Activated CD4-positive, alpha-beta T cell treated with anti-CD3 and anti-CD28 coated beads, Interleukin-2, amount 10 ng/mL, durations not matched to agents 24 days and 14 days (primary cell): ENCODE data around the gene VWDE. TPM values are rescaled to one million over a fixed set of nuclear protein-coding genes. Genes with fewer than 3 reads are reported as not detected.

Experiments
- DNase-seq: peaks from one replicate; pipeline ENCODE4 v3.0.0; 2022
- H3K27ac Mint-ChIP-seq: one replicate; pipeline ENCODE4 v1.8.0; 2022; ENCODE audit warnings: mild to moderate bottlenecking, mixed read lengths
- H3K27me3 Mint-ChIP-seq: one replicate; pipeline ENCODE4 v1.8.0; 2022; ENCODE audit warnings: mixed read lengths
- H3K36me3 Mint-ChIP-seq: one replicate; pipeline ENCODE4 v1.8.0; 2022; ENCODE audit warnings: low read depth, mild to moderate bottlenecking, mixed read lengths
- H3K4me1 Mint-ChIP-seq: one replicate; pipeline ENCODE4 v1.8.0; 2021; ENCODE audit warnings: mixed read lengths
- H3K4me3 Mint-ChIP-seq: one replicate; pipeline ENCODE4 v1.8.0; 2022; ENCODE audit warnings: mild to moderate bottlenecking, moderate library complexity, mixed read lengths
- H3K9me3 Mint-ChIP-seq: one replicate; pipeline ENCODE4 v1.8.0; 2021; ENCODE audit warnings: mixed read lengths
- intact Hi-C: fragments of 100-400 bp; cut with micrococcal nuclease; formaldehyde crosslinking; loops from one replicate; pipeline ENCODE4 v1.15.1; 2023
- total RNA-seq: library from RNA; stranded (reverse); gene quantifications from 2 replicates; pipeline ENCODE4 v1.2.3, GENCODE V29; 2022

Gene VWDE
- total RNA-seq, 1 donor from 2014 or later: 1.9 TPM

DNA sequence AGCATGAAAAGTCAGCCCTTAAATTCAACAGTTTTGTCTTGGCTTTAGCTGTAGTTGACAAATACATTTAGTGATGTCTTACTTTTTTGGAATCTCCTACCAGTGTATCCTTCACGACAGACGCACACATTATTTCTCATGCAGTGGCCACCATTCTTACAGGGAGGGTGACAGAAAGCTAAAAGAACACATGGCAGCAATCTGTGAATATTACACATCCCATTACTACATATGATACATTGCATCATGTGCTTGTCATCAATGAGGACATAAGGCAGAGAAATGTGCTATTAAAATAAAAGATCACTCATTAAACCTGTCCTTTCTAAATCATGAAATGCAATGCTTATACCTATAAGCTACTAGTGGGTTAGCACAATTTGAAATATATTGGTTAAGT is 66.6 kb downstream of the VWDE start:
- Mint-ChIP-seq H3K4me3 (no peak overlapping the region), H3K36me3 (no peaks in the 10 kb centered on the region), H3K9me3 (no peaks in the 10 kb centered on the region), H3K27ac (no peak overlapping the region), H3K27me3 (no peaks in the 10 kb centered on the region), H3K4me1 (no peaks in the 10 kb centered on the region)
- DNase-seq: no peak
- intact Hi-C loops: no loop called here

DNA sequence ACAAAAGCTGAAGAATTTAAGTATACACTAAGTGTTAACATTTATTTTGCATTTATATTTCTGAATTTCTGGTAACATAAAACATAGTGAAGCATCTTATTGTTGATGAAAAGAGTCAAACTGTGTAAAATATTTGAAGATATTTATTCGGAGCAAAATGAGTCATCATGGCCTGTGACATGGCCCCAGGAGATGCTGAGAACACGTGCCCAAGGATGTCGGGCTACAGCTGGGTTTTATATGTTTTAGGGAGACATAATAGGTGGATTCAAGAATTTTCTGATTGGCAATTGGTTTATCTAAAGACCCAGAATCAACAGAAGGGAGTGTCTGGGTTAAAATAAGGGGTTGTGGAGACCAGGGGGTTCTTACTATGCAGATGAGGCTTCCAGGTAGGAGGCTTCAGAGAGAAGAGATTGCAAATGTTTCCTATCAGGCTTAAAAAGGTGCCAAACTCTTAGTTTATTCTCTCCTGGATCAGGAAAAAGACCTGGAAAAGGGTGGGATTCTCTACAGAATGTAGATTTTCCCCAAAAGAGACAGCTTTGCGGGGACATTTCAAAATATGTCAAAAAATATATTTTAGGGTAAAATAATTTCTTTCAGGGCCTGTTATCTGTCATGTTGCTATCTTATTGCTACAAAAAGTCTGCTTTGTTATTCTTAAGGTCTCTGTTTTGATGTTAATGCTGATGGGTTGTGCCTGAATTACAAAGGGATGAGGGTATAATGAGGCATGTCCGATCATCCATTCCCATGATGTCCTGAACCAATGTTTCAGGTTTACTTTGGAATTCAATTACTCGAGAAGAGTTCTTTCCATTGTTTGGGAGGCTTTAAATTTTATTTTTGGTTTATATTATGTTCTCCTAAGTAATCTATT is 74.5 kb downstream of the VWDE start:
- H3K27ac Mint-ChIP-seq: no peak overlapping the region
- no peak overlapping the region for H3K4me3 Mint-ChIP-seq
- no peaks in the 10 kb centered on the region for H3K27me3 Mint-ChIP-seq
- H3K4me1 Mint-ChIP-seq: no peaks in the 10 kb centered on the region
- intact Hi-C loops: loop anchor here (10.0 kb wide), 1 partner anchor 494 kb away; the partner anchor contains the start of gene THSD7A
- no peak for DNase-seq
- no peaks in the 10 kb centered on the region for H3K9me3 Mint-ChIP-seq
- no peaks in the 10 kb centered on the region for H3K36me3 Mint-ChIP-seq

DNA sequence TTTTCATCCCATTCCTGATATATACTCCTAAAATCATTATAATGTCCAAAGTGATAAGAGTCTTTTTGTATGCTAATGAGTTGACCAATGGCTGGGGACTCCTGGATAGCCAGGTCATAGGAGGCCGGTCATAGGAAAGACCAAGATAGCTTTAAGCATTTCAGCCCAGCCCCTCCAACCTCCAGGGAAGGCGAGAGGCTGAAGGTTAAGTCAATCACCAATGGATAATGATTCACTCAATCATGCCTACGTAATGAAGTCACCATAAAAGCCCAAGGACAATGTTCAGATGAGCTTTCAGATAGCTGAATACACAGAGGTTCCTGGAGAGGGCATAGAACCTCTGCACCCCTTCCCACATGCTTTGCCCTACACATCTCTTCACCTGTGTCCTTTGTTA is 75.7 kb downstream of the VWDE start:
- intact Hi-C loops: loop anchor here (10.0 kb wide), 1 partner anchor 493 kb away; the partner anchor contains the start of gene THSD7A
- Mint-ChIP-seq H3K9me3 (no peaks in the 10 kb centered on the region), H3K4me1 (no peaks in the 10 kb centered on the region), H3K36me3 (no peaks in the 10 kb centered on the region), H3K27me3 (no peaks in the 10 kb centered on the region), H3K4me3 (no peak overlapping the region), H3K27ac (no peak overlapping the region)
- no peak for DNase-seq

DNA sequence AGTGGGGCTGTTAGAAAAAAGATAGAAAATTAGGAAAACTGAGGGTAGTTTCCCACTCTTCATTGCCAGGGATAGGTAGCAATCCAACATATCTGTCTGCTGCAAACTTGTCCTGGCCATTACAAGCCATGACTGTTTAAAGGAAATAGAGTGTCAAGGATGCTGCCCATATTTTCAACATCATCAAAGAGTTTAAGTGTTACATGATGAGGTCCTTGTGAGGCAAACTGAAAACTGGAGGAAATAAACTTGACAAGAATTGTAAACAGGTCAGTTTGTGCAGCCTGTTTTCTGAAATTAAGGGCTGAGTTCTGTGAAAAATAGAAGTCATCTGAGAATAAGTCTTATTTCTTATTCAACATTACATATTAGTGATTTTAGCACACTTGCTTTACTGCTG is 78.0 kb downstream of the VWDE start:
- intact Hi-C loops: loop anchor here (2.0 to 10.0 kb wide), 2 partner anchors 491 to 899 kb away; partner anchors contain the start of gene THSD7A
- Mint-ChIP-seq H3K27me3 (no peaks in the 10 kb centered on the region), H3K36me3 (no peaks in the 10 kb centered on the region), H3K4me1 (no peaks in the 10 kb centered on the region), H3K27ac (no peak overlapping the region), H3K4me3 (no peak overlapping the region), H3K9me3 (no peaks in the 10 kb centered on the region)
- no peak for DNase-seq

DNA sequence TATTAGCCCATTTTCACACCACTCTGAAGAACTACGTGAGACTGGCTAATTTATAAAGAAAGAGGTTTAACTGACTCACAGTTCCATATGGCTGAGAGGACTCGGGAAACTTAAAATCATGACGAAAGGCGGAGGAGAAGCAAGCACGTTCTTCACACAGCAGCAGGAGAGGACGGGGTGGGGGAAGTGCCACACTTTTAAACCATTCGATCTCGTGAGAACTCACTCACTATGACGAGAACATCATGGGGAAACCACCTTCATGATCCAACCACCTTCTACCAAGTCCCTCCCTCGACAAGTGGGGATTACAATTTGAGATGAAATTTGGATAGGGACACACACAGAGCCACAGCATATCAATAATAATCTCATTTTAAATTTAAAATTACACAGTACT is 80.2 kb downstream of the VWDE start:
- Mint-ChIP-seq H3K36me3 (no peaks in the 10 kb centered on the region), H3K9me3 (no peaks in the 10 kb centered on the region), H3K4me1 (no peaks in the 10 kb centered on the region), H3K27ac (no peak overlapping the region), H3K4me3 (no peak overlapping the region), H3K27me3 (no peaks in the 10 kb centered on the region)
- no peak for DNase-seq
- intact Hi-C loops: loop anchor here (10.0 kb wide), 1 partner anchor 489 kb away; the partner anchor contains the start of gene THSD7A

DNA sequence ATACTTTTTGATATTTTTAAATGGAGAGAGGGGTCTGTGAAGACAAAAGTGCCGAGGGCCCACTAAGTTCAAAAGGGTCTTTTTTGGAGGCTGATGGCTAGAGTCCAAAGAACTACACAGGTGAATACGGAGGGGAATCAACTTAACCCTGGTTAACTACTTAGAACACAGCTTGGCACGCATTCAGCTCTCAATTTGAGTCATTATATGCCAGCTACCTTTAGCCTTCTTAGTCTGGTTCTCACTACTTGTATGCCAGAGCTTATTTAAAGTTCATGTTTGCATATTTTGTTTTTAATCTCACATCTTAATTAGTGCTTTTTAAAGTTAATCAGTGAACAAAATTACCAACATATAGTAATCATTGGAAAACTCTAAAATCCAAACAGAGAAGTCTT is 80.8 kb downstream of the VWDE start:
- H3K36me3 Mint-ChIP-seq: no peaks in the 10 kb centered on the region
- H3K9me3 Mint-ChIP-seq: no peaks in the 10 kb centered on the region
- no peak for DNase-seq
- no peaks in the 10 kb centered on the region for H3K27me3 Mint-ChIP-seq
- H3K4me1 Mint-ChIP-seq: no peaks in the 10 kb centered on the region
- intact Hi-C loops: loop anchor here (1.0 to 10.0 kb wide), 2 partner anchors 256 to 488 kb away; partner anchors contain the start of gene THSD7A
- H3K27ac Mint-ChIP-seq: no peak overlapping the region
- no peak overlapping the region for H3K4me3 Mint-ChIP-seq

DNA sequence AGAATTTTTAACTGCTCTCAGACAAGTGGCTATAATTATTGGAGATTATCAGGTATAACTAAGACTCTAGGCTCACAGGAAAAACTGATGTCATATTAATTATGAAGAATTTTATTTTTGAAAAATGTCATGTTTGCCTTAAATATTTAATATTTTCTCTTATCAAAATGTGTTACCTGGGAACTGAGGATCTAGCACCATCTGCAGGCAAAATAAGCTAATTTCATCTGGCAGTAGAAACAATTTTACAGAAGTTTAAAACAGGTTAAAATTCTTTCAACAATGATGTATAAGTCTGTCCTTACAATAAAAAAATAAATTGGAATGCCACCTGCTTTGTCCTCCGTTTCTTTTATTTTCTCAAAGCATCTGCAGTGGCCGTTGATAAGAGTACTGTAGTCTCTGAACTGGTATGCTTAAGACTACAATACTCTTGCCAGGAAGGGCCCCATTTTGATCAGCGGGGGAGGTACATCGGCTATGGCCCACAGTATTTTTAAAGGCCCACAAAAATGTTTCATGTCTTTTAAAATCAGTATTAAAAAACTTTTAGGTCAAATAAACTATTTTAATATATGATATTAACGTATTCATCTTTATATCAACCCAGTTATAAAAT is 81.3 kb downstream of the VWDE start:
- Mint-ChIP-seq H3K27ac (no peak overlapping the region), H3K27me3 (no peaks in the 10 kb centered on the region), H3K9me3 (no peaks in the 10 kb centered on the region), H3K4me3 (no peak overlapping the region), H3K4me1 (no peaks in the 10 kb centered on the region), H3K36me3 (no peaks in the 10 kb centered on the region)
- peak; percentile 63 for DNase-seq
- intact Hi-C loops: loop anchor here (1.0 to 10.0 kb wide), 2 partner anchors 255 to 488 kb away; partner anchors contain the start of gene THSD7A

DNA sequence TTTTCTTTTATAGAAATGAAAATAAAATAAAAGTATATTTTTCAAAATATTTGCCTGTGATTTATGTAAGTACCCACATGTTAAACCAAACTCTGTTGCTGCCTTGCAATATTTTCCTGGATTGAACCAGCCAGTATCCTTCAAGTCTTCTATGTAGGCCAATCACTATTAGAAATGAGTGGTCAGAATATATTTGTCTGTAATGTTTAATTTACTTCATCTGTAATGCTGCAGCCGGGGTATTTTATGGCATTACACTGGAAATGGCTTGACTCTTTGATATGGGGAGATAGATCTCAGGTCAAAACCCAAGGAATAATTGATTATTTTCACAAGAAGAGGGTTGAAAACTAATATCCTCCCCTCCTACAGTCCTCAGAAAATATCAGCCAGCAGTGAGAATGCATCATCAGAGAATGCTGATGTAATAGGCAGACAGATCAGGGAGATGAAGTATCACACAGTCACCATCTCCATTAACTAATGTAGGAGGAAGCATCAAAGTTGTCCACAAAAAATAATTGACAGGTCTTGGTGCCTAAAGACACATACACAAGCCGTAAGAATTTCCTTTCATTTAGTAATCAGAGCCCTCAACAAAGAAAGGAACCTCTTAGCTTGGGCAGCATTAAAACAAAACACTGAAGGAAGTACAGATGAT is 82.5 kb downstream of the VWDE start:
- peaks cover 2% of the 10 kb centered on the region for H3K27me3 Mint-ChIP-seq
- H3K9me3 Mint-ChIP-seq: no peaks in the 10 kb centered on the region
- intact Hi-C loops: loop anchor here (2.0 to 10.0 kb wide), 2 partner anchors 110 to 486 kb away; partner anchors contain the start of genes THSD7A and TMEM106B
- no peaks in the 10 kb centered on the region for H3K4me1 Mint-ChIP-seq
- DNase-seq: no peak
- H3K36me3 Mint-ChIP-seq: no peaks in the 10 kb centered on the region
- no peak overlapping the region for H3K4me3 Mint-ChIP-seq
- H3K27ac Mint-ChIP-seq: no peak overlapping the region

DNA sequence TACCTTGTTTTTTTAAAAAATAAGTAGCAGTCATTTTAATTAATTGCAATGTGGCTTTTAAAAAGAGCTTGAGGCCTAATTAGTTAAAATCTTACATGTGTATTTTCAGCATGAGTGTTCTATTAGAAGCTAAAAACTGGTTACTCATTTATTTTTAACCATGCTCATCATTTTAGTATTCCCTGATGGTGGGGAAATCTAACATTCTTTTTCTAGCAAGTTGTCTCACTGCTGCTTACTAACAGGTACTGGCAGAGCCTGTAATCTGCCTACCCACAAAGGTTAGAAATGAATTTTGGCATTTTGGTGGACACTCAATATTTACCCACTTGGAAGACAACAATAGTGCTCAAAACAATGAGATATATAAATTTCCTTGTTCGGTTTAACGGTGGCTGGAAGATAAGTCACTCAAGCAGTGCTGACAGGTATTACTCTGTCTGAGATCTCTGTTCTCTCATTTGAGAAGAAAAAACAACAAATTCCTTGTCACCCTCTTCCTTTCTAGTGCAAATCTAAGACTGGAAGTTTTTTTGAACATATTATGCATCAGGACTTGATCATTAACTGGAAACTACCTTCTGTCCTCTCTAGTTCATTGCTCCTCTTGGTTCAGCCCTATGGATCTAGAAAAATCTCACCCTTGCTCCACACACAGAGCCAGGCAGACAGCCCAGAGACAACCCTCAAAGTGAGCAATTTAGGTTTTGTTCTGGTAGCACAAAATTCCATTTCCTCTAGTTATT is 83.3 kb downstream of the VWDE start:
- Mint-ChIP-seq H3K36me3 (no peaks in the 10 kb centered on the region), H3K27ac (no peak overlapping the region), H3K27me3 (peaks cover 2% of the 10 kb centered on the region), H3K4me1 (no peaks in the 10 kb centered on the region), H3K4me3 (no peak overlapping the region), H3K9me3 (no peaks in the 10 kb centered on the region)
- intact Hi-C loops: loop anchor here (2.0 to 10.0 kb wide), 2 partner anchors 110 to 486 kb away; partner anchors contain the start of genes THSD7A and TMEM106B
- DNase-seq: no peak

DNA sequence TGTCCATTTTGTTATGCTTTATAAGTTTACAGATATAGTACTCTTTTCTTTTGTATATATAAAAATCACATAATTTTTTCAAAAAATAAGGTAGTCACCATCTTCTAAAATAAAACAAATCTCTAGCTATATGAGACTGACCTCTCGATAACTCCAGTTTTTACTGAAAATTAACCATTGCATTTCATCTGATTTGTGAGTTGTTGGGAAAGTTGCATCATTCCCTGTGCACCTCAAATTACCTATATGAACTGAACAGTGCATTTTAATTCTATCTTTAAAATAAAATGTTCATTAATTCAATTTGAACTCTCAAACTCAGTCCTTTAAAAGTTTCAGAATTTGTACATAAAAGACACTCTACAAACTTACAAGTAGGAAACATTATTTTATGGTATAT is 86.0 kb downstream of the VWDE start:
- intact Hi-C loops: no loop called here

DNA sequence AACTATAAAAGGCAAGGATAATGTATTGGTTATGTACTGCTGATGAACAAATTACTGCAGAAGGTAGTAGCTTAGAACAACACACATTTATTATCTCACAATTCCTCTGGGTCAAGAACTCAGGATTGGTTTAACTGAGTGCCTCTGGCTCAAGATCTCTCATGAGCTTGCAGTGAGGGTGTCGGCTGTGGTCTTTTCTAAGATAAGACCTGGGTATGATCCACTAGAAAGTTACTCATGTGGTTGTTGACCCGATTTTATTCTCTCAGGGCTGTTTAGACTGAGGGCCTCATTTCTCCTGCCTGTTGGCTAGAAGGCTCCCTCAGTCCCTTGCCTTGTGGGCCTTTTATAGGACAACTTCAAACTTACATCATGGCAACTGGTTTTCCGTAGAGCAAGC is 86.7 kb downstream of the VWDE start:
- no peaks in the 10 kb centered on the region for H3K36me3 Mint-ChIP-seq
- no peaks in the 10 kb centered on the region for H3K9me3 Mint-ChIP-seq
- no peak overlapping the region for H3K4me3 Mint-ChIP-seq
- DNase-seq: no peak
- peaks cover 3% of the 10 kb centered on the region for H3K4me1 Mint-ChIP-seq
- no peak overlapping the region for H3K27ac Mint-ChIP-seq
- intact Hi-C loops: no loop called here
- peaks cover 2% of the 10 kb centered on the region for H3K27me3 Mint-ChIP-seq

More for the DNA sequence above, 86.0 kb downstream of the VWDE start:
- peaks cover 2% of the 10 kb centered on the region for H3K27me3 Mint-ChIP-seq
- H3K36me3 Mint-ChIP-seq: no peaks in the 10 kb centered on the region
- no peak overlapping the region for H3K4me3 Mint-ChIP-seq
- no peak overlapping the region for H3K27ac Mint-ChIP-seq
- H3K4me1 Mint-ChIP-seq: peaks cover 3% of the 10 kb centered on the region
- DNase-seq: no peak
- no peaks in the 10 kb centered on the region for H3K9me3 Mint-ChIP-seq

DNA sequence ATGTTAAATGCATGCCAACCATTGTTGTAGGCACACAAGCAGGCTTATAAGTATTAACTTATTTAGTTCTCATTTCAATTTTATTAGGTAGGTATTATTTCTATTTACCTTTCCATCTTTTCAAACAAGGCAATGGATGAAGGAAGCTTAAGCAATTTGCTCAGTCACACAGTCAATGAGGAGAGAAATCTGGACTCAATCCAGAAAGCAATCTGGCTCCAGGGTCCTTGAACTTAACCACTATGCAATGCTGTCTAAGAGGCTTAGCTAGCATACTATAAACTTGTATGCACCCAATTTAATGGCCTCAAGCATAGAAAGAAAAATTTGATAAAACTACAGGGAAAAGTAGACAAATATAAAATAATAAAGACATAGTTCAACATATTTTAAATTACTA is 88.6 kb downstream of the VWDE start:
- Mint-ChIP-seq H3K36me3 (no peaks in the 10 kb centered on the region), H3K27ac (no peak overlapping the region), H3K4me3 (no peak overlapping the region), H3K9me3 (no peaks in the 10 kb centered on the region), H3K4me1 (peaks cover 3% of the 10 kb centered on the region), H3K27me3 (peaks cover 2% of the 10 kb centered on the region)
- DNase-seq: no peak
- intact Hi-C loops: loop anchor here (2.0 kb wide), 1 partner anchor 56 kb away; no protein-coding TSS in a partner anchor

DNA sequence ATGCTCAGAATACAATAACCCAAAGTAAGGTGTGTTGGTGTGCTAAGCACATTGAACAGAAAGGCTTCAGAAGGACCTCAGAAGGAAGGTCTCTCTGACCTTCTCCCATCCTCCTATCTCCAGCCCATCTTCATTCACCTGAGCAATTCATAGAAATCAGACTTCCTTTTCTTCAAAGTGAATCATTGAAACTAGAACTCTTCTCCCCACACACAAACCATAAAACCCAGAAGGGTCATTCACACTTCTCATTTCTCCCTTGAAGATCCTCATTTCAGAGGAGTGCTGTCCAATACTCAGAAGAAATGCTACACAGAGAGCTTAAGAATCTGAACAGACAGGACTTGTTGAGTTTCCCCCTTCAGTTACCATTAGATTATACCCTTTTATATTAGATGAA is 89.5 kb downstream of the VWDE start:
- Mint-ChIP-seq H3K4me3 (no peak overlapping the region), H3K9me3 (no peaks in the 10 kb centered on the region), H3K27ac (no peak overlapping the region), H3K27me3 (peaks cover 2% of the 10 kb centered on the region), H3K4me1 (peaks cover 3% of the 10 kb centered on the region), H3K36me3 (no peaks in the 10 kb centered on the region)
- no peak for DNase-seq
- intact Hi-C loops: loop anchor here (2.0 kb wide), 1 partner anchor 55 kb away; no protein-coding TSS in a partner anchor
